Measurements from ENCODE around the gene RINT1.

GRCh38 chr7:105521717-105522463, 10.1 kb upstream of the RINT1 start, which contains the start of gene PUS7:
- TF ChIP-seq CTCF (IDR thresholded peaks at IDR 0.05; ENCODE audit: poor library complexity), result no peak
- TF ChIP-seq EZH2phosphoT487 (IDR thresholded peaks at IDR 0.05; ENCODE audit: low read depth, severe bottlenecking, unreplicated experiment), result no peak
- TF ChIP-seq EZH2 (IDR thresholded peaks at IDR 0.05; ENCODE audit: borderline replicate concordance), result no peak
